Measurements from ENCODE around the gene TIMELESS.
"Not testable (repeated sequence)": the region's sequence is repeated elsewhere in the genome, so short reads cannot be mapped to it uniquely, and the experiment has no call there.

TIMELESS gene

GRCh38 chr12:56404227-56404626, 45.0 kb downstream of the TIMELESS start:
- not testable (repeated sequence) for DNase-seq

GRCh38 chr12:56401612-56402011, 47.6 kb downstream of the TIMELESS start:
- DNase-seq: not testable (repeated sequence)

GRCh38 chr12:56401125-56401524, 48.1 kb downstream of the TIMELESS start:
- not testable (repeated sequence) for DNase-seq

- DNase-seq: not testable (repeated sequence)
Measured at GRCh38 chr12:56399466-56399865, 49.8 kb downstream of the TIMELESS start.

DNA sequence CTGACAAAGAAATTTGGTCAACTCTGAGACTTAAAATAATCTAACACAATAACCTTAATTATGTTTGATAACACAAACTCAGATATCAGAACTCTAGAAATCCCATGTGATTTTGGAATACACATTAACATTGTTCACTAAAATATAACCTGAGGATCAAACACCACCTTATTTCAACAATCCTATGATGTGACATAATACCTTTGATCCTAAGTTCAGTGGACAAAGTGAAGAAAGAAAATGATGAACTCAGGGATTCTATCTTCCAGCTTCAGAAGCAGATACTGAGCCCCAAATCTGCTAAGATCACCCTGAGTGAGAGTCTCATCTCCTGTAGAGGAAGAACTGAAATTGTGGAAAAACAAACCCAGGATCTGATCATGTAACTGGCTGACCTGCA, 50.9 kb downstream of the TIMELESS start:
- DNase-seq: no peak

DNA sequence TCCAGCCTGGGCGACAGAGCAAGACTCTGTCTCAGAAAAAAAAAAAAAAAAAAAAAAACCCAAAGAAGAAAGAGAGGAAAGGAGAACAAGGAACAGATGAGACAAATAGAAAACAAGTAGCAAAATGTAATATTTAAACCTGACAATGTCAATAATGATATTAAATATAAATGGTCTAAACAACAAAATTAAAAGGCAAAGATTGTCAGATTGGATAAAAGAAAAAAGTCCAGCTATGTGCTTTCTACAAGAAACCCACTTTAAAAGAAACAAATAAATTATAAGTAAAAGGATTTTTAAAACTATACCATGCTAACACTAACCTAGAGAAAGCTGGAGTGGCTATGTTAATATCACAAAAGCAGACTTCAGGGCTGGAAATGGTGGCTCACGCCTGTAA, 56.9 kb downstream of the TIMELESS start:
- no peak for DNase-seq

DNA sequence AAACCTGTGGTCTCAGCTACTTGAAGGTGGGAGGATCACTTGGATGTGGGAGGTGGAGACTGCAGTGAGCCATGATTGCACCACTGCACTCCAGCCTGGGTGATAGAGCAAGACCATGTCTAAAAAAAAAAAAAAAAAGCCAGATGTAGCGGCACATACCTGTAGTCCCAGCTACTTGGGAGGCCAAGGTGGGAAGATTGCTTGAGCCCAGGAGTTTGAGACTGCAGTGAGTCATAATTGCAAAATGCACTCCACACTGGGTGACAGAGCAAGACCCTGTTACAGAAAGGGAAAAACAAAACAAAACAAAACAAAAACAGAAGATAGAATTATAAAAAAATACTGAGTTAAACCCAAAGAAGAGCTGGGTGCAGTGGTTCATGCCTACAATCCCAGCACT, 57.5 kb downstream of the TIMELESS start:
- no peak for DNase-seq

DNA sequence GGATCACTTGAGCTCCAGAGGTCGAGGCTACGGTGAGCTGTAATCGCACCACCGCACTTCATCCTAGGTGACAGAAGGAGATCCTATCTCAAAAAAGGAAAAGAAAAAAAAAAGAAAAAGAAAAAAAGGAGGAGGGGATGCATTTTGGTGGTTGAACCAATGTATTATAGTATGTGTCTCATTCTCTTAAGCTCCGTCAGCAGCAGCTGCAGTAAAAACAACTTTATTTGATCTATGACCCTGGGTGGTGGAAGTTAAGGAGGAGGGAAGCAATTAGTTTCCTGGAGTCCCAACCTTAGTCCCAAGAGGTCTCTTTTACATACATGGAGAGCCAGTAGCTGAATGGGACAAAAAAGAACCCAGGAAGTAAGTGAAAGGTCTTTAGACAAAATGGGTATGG, 59.8 kb downstream of the TIMELESS start:
- DNase-seq: no peak

DNA sequence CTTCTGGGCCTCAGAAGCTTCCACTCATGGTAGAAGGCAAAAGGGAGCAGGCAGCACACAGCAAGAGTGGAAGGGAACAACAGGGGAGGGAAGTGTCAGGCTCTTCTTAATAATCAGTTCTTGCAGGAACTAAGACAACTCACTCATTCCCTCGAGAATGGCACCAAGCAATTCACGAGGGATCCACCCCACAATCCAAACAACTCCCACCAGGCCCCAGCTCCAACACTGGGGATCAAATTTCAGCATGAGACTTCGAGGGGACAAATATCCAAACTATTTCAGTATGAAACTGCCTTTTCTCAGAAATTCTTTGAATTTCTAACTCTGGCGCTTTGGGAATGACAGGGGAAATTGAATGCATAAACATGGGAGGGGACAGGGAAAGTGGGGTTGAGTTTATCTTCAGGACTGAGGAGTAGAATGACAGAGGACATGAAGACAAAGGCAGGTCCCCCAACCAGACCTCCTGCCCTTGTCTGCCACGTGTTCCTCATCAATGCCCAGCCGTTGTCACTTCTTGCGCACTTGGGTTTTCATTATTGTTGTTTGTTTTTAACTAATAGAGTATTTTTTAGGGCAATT, 62.0 kb downstream of the TIMELESS start:
- no peak for DNase-seq

- DNase-seq: no peak
Measured at GRCh38 chr12:56385873-56386272, 63.4 kb downstream of the TIMELESS start.

DNA sequence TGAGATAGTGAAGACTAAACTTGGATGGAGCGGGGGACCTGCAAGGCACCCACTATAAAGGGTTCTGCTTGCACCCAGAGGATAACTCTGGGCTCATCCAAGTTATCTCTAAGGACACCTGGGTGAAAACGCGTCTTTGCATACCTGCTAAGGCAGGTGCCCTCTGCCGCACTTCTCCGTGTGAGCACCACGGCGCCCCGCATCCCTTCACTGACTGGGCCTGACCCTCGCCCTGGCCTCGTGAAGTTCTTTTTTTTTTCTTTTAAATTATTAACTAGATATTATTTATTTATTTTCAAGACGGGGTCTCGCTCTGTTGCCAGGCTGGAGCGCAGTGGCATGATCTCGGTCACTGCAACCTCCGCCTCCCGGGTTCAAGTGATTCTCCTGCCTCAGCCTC, 66.6 kb downstream of the TIMELESS start:
- no peak for DNase-seq

DNA sequence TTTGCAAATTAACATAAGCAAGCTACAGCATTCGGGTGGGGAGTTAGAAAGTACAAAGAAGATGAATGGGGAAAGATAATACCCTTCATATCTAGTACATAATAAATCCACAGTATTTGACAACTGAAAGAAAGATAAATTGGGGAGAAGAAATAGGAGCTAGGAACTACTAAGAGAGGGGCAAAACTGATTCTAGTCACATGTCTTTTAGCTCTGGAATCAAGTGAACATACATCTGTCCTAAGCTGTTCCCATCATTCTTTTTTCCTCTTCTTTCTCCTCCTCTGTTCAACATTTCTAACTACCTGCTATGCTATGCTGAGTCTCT, 71.3 kb downstream of the TIMELESS start:
- DNase-seq: no peak

DNA sequence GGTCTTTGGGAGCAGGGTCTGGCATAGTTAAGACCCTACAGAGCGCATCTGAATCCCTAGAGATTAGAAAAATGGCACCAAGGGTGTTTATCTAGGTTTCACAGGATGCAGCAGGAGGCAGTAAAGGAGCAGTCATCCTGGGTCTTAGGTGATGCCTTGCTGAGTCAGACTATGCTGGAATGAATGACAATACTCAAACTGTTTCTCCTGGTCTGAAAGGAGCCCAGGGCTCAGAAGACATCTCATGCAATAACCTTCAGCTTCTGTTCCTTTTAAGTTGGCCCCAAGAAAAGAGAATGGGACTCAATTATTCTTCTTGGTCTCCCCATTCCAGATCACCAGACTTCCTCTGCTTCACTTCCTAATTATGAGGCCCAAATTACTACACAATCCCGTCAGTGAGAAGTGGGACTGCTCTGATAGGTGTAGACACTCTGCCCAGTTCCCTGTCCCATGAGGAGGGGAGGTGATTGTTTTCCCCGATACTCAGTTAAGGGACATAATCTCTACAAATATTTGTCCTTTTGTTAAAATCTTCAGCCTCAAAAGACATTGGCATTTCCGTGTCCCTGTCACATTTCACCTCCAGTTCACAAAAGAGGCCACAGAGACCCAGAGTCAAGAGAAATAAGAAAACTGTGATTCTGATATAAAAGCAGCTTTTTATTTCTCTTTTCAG, 71.8 kb downstream of the TIMELESS start:
- DNase-seq: no peak

- no peak for DNase-seq
Measured at GRCh38 chr12:56375598-56376434, 73.4 kb downstream of the TIMELESS start.

- DNase-seq: no peak
Measured at GRCh38 chr12:56374726-56375597, 74.3 kb downstream of the TIMELESS start.

DNA sequence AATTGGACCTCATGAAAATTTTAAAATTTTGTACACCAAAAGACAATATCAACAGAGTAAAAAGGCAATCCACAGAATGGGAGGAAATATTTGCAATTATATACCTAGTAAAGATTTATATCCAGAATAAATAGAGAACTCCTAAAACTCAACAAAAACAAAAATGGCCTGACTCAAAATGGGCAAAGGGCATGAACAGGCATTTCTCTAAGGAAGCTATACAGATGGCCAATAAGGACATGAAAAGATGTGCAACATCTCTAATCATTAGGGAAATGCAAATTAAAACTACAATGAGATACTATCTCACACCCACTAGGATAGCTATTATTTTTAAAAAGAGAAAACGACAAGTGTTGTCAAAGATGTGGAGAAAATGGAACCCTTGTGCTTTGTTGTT, 75.7 kb downstream of the TIMELESS start:
- DNase-seq: no peak

DNA sequence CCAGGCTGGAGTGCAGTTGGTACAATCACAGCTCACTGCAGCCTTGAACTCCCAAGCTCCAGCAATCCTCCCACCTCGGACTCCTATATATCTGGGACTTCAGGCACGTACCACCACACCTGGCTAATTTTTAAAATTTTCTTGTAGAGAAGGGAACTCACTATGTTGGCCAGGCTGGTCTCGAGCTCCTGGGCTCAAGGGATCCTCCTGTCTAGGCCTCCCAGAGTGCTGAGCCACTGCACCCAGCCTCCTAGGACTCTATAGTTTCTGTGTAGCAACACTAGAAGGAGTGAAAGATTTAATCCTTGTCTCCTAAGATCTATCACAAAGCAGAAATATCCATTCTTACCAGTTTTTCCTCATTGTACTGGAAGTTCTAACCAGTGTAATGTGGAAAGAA, 82.3 kb downstream of the TIMELESS start:
- no peak for DNase-seq

Data from stimulated activated CD4-positive, alpha-beta T cell treated with anti-CD3 and anti-CD28 coated beads, Interleukin-12 subunit alpha, Interleukin-12 subunit beta, amount 100 ng/mL, for 4 hours (primary cell).